Tibial nerve (tissue), 4 donors: ENCODE results near the gene SPTBN1. TPM values are rescaled to one million over a fixed set of nuclear protein-coding genes. Genes with fewer than 3 reads are reported as not detected.

Experiments
- DNase-seq, 2 donors: peaks; one replicate each; pipeline ENCODE4 v3.0.0-alpha.2; 2019; ENCODE audit warnings: low spot score in 2 of 2
- H3K27ac ChIP-seq, 4 donors: fragments of 200-600 bp; sonication (generic) in 3 of 4; one replicate each; pipeline ENCODE4 v1.5.1; 2017 to 2019; ENCODE audit warnings: mild to moderate bottlenecking in 1 of 4
- H3K27me3 ChIP-seq, 2 donors: fragments of 200-600 bp; sonication (generic) in 1 of 2; one replicate each; pipeline versions ENCODE4 v1.5.1 to v1.6.0; 2017 to 2019
- H3K36me3 ChIP-seq, 3 donors: fragments of 200-600 bp; sonication (generic); one replicate each; pipeline ENCODE4 v1.5.1; 2018 to 2019
- H3K4me1 ChIP-seq, 4 donors: fragments of 200-600 bp; sonication (generic) in 3 of 4; one replicate each; pipeline ENCODE4 v1.5.1; 2017 to 2019
- H3K4me3 ChIP-seq, 4 donors: fragments of 200-600 bp; sonication (generic) in 3 of 4; one replicate each; pipeline ENCODE4 v1.5.1; 2017 to 2019; ENCODE audit warnings: mild to moderate bottlenecking in 1 of 4, moderate library complexity in 1 of 4
- H3K9me3 ChIP-seq, 4 donors: fragments of 200-600 bp; sonication (generic) in 3 of 4; one replicate each; pipeline ENCODE4 v1.5.1; 2017 to 2019
- EP300 ChIP-seq, 2 donors: sonication (generic); formaldehyde crosslinking; IDR thresholded peaks; one replicate each; pipeline ENCODE4 v1.6.1; 2017; ENCODE audit warnings: antibody characterized with exemption in 2 of 2, mild to moderate bottlenecking in 1 of 2
- POLR2A ChIP-seq, 2 donors: fragments of 450-650 bp; IDR thresholded peaks; one replicate each; pipeline ENCODE4 v1.6.1; 2017; ENCODE audit warnings: antibody characterized with exemption in 2 of 2, mild to moderate bottlenecking in 2 of 2, moderate library complexity in 2 of 2
- WGBS, 2 donors: methylation state at CpG; one replicate each; pipeline ENCODE4 v1.1.5; 2018; 5-methylcytosine and 5-hydroxymethylcytosine counted together
- total RNA-seq, 4 donors: library from RNA; depleted of rRNA; stranded (reverse); fragments of >200 nt; gene quantifications; one replicate each; pipeline ENCODE4 v1.1.0, GENCODE V29; 2016
- TF ChIP-seq, protein P1 (sequence below), 5 experiments: fragments of 200-600 bp in 3 of 5; fragments of 450-650 bp in 2 of 5; sonication (generic) in 3 of 5; IDR thresholded peaks; one replicate each; pipeline ENCODE4 v1.5.1; 2016 to 2019; ENCODE audit warnings: antibody characterized with exemption in 5 of 5, mild to moderate bottlenecking in 3 of 5, moderate library complexity in 2 of 5

Gene SPTBN1
- total RNA-seq, 4 donors from 2014 or later: 670 to 967 (median 890) TPM

DNA sequence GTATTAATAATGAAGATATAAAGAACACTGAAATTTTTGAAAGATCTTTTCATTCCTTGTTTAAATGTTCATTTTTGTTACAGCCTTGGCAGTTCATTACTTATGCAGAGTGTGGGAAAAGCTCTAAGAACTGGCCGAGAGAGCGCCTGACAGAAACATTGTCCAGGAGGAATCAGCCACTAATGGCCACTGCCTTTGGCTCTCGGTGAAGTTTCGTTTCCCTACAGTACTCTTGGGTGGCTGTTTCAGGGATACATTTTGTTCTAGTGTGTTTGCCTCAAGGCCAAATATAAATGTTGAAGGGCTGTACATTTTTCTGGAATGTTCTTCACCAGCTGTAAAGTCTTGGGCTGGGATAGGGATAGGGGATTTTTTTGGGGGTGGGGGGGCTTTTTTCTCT lies 10.7 kb downstream of the SPTBN1 start:
- H3K4me3 ChIP-seq: peak overlapping the region in 2 of 4 donors; percentile 1 to 15
- H3K27me3 ChIP-seq: no peaks in the 10 kb centered on the region
- peaks cover 8 to 95% (median 42%) of the 10 kb centered on the region in 4 donors for H3K4me1 ChIP-seq
- no peaks in the 10 kb centered on the region for H3K9me3 ChIP-seq
- no peak for DNase-seq
- WGBS, 2 donors: 24 to 26% methylated on average over 4 of the region's 4 CpGs
- H3K36me3 ChIP-seq: no peaks in the 10 kb centered on the region
- TF ChIP-seq EP300 (IDR thresholded peaks at IDR 0.05) (peak in 1 of 2 donors; percentile 58), POLR2A (IDR thresholded peaks at IDR 0.05) (no peak)
- TF ChIP-seq, protein P1, sequence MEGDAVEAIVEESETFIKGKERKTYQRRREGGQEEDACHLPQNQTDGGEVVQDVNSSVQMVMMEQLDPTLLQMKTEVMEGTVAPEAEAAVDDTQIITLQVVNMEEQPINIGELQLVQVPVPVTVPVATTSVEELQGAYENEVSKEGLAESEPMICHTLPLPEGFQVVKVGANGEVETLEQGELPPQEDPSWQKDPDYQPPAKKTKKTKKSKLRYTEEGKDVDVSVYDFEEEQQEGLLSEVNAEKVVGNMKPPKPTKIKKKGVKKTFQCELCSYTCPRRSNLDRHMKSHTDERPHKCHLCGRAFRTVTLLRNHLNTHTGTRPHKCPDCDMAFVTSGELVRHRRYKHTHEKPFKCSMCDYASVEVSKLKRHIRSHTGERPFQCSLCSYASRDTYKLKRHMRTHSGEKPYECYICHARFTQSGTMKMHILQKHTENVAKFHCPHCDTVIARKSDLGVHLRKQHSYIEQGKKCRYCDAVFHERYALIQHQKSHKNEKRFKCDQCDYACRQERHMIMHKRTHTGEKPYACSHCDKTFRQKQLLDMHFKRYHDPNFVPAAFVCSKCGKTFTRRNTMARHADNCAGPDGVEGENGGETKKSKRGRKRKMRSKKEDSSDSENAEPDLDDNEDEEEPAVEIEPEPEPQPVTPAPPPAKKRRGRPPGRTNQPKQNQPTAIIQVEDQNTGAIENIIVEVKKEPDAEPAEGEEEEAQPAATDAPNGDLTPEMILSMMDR (IDR thresholded peaks at IDR 0.05): no peak
- H3K27ac ChIP-seq: peak overlapping the region; percentile 17 to 81 (median 72)

DNA sequence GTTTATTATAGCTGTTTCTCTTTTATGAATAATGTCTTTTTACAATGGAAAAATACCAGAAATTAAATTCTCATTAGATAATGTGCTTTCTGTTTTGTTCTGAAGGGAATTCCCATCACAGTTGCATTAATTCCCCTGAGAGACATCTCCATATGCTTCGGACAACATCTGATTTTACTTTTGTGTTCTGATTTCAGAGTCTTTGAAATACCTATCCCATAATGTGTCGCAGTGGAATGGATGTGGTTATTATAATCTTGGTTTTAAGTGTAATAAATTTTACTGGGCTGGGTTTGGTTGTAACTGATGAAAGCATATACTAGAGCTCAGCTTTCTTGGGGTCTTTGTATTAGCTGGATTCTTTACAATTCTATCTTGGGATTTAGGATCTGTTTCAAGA lies 12.5 kb downstream of the SPTBN1 start:
- H3K27me3 ChIP-seq: no peaks in the 10 kb centered on the region
- TF ChIP-seq EP300 (IDR thresholded peaks at IDR 0.05): no peak
- no peak for TF ChIP-seq POLR2A (IDR thresholded peaks at IDR 0.05)
- TF ChIP-seq, protein P1 (IDR thresholded peaks at IDR 0.05): no peak
- H3K9me3 ChIP-seq: no peaks in the 10 kb centered on the region
- no peak overlapping the region for H3K4me3 ChIP-seq
- H3K4me1 ChIP-seq: peaks cover 8 to 94% (median 42%) of the 10 kb centered on the region in 4 donors
- 21 to 25% methylated on average over 2 of the region's 2 CpGs for WGBS, 2 donors
- DNase-seq: no peak
- H3K27ac ChIP-seq: peak overlapping the region; percentile 23 to 81 (median 72)
- H3K36me3 ChIP-seq: no peaks in the 10 kb centered on the region

DNA sequence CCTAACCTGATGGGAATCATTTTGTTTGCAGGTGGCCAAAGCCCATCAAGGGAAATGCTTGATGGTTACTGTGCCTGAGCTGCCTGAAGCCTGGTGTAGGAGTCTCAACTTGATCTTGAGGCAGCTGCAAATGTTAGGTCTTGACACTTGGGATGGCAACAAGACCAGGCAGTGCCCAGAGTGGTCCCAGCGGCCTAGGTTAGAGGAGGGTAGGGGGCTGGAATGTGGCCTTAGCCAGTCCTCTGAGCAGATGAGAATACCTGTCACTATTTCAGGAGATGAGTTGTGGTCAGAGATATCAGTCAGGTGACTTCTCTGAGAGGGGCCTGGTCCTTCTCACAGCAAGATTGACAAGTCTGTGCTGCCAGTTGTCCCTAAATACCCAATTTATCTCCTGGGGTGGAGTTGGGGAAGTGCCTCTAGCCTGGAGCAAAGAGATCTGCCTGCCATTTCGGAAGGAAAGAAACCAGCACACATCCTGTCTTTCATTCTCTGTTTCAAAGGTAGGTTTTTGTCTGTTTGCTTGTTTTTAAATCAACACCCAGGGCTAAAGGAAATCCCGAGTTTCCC lies 13.4 kb downstream of the SPTBN1 start:
- Histone ChIP-seq H3K4me1 (peaks cover 8 to 94% (median 45%) of the 10 kb centered on the region in 4 donors), H3K27me3 (no peaks in the 10 kb centered on the region), H3K9me3 (no peaks in the 10 kb centered on the region), H3K4me3 (no peak overlapping the region), H3K27ac (peak overlapping the region; percentile 23 to 81 (median 72)), H3K36me3 (no peaks in the 10 kb centered on the region)
- 36 to 51% methylated on average over 3 of the region's 3 CpGs for WGBS, 2 donors
- DNase-seq: no peak
- no peak for TF ChIP-seq EP300 (IDR thresholded peaks at IDR 0.05)
- TF ChIP-seq POLR2A (IDR thresholded peaks at IDR 0.05): no peak
- TF ChIP-seq, protein P1 (IDR thresholded peaks at IDR 0.05): no peak

DNA sequence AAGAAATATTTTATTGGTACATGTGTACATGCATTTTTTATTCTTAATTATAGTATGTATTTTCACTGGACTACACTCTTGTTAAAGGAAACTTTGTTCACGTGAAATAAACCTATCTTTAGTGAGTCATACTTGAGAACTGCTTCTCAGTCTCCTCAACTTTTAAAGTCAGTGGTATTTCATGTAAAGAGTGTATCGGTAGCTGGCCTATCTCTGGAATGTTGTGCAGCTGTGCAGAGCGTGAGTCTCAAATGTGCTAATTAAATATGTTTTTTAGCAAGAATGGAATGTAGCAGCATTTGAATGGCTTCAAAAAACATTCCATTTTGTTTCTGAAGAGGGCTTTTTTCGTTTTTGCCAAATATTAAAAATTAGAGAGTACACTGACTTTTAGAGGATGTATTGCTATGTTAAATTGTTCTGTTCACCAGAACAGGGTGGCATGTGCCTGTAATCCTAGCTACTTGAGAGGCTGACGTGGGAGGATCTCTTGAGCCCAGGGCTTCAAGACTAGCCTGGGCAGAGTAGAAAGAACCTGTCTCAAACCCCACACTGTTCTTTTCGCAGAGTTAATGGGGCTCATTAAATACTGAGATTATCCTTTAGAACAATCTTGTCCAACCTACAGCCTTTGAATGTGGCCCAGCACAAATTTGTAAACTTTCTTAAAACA lies 14.3 kb downstream of the SPTBN1 start:
- peak overlapping the region in 3 of 4 donors; percentile 64 to 81 (median 81) for H3K27ac ChIP-seq
- no peak for DNase-seq
- H3K4me1 ChIP-seq: peaks cover 8 to 94% (median 52%) of the 10 kb centered on the region in 4 donors
- TF ChIP-seq, protein P1 (IDR thresholded peaks at IDR 0.05): no peak
- TF ChIP-seq EP300 (IDR thresholded peaks at IDR 0.05): no peak
- no peak for TF ChIP-seq POLR2A (IDR thresholded peaks at IDR 0.05)
- H3K36me3 ChIP-seq: no peaks in the 10 kb centered on the region
- H3K9me3 ChIP-seq: no peaks in the 10 kb centered on the region
- H3K4me3 ChIP-seq: no peak overlapping the region
- 32 to 35% methylated on average over 6 of the region's 6 CpGs for WGBS, 2 donors
- H3K27me3 ChIP-seq: no peaks in the 10 kb centered on the region

DNA sequence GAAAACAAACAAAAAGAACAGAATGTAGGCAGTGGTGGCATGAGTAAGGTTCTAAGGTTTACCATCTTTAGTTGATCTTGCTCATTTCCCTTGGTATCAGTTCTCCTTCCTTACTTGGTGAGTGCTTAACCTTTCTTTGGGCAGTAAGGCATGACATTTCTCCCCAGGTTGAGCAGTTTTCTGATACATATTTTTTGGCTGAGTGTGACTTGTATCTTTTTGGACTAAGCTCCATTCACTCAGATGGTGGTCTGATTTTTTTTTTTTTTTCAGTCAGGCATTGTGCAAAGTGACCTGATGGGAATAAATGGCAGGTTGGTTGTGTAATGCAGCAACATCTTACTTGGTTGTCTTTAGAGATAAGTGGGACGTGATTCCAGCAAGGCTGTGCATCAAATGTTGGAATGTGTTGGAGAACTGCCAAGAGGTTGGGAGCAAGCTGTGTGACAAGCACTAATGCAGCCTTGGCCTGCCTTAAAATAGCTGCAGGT lies 15.1 kb downstream of the SPTBN1 start:
- DNase-seq: no peak
- Histone ChIP-seq H3K27ac (peak overlapping the region in 2 of 4 donors; percentile 81), H3K4me3 (no peak overlapping the region), H3K9me3 (no peaks in the 10 kb centered on the region), H3K27me3 (no peaks in the 10 kb centered on the region), H3K4me1 (peaks cover 8 to 95% (median 52%) of the 10 kb centered on the region in 4 donors), H3K36me3 (no peaks in the 10 kb centered on the region)
- TF ChIP-seq POLR2A (IDR thresholded peaks at IDR 0.05) (no peak), EP300 (IDR thresholded peaks at IDR 0.05) (peak in 1 of 2 donors; percentile 33)
- TF ChIP-seq, protein P1 (IDR thresholded peaks at IDR 0.05): no peak
- WGBS, 2 donors: 11 to 24% methylated on average over 1 of the region's 1 CpG
